ENCODE data around the gene TEX2. TPM values are rescaled to one million over a fixed set of nuclear protein-coding genes. Genes with fewer than 3 reads are reported as not detected.
A peak's percentile ranks its signal among the peaks of the same experiment; 100 is the strongest.
"Not testable (repeated sequence)": the region's sequence is repeated elsewhere in the genome, so short reads cannot be mapped to it uniquely, and the experiment has no call there.

The TEX2 gene
- total RNA-seq, 1 experiment from 2014 or later: 29.6 TPM

- in situ Hi-C loops (cut with HindIII; ENCODE audit: low pct_unique_long_range_greater_than_20kb, low sequenced_read_pairs): no loop called here
- no peak for DNase-seq (ENCODE audit: low read depth, low spot score)
Measured at GRCh38 chr17:64200080-64201032, 62.7 kb downstream of the TEX2 start.

GRCh38 chr17:64198331-64199090, 64.5 kb downstream of the TEX2 start:
- in situ Hi-C loops (cut with HindIII; ENCODE audit: low pct_unique_long_range_greater_than_20kb, low sequenced_read_pairs): no loop called here
- no peak for DNase-seq (ENCODE audit: low read depth, low spot score)

- no peak for DNase-seq (ENCODE audit: low read depth, low spot score)
- in situ Hi-C loops (cut with HindIII; ENCODE audit: low pct_unique_long_range_greater_than_20kb, low sequenced_read_pairs): no loop called here
Measured at GRCh38 chr17:64196601-64197000, 66.5 kb downstream of the TEX2 start.

GRCh38 chr17:64193561-64193960, 69.5 kb downstream of the TEX2 start:
- in situ Hi-C loops (cut with HindIII; ENCODE audit: low pct_unique_long_range_greater_than_20kb, low sequenced_read_pairs): no loop called here
- DNase-seq (ENCODE audit: low read depth, low spot score): no peak

GRCh38 chr17:64192589-64192988, 70.5 kb downstream of the TEX2 start:
- peak; percentile 87 for DNase-seq (ENCODE audit: low read depth, low spot score)
- in situ Hi-C loops (cut with HindIII; ENCODE audit: low pct_unique_long_range_greater_than_20kb, low sequenced_read_pairs): no loop called here

GRCh38 chr17:64190472-64190871, 72.6 kb downstream of the TEX2 start:
- in situ Hi-C loops (cut with HindIII; ENCODE audit: low pct_unique_long_range_greater_than_20kb, low sequenced_read_pairs): no loop called here
- no peak for DNase-seq (ENCODE audit: low read depth, low spot score)

GRCh38 chr17:64188088-64188487, 75.0 kb downstream of the TEX2 start:
- in situ Hi-C loops (cut with HindIII; ENCODE audit: low pct_unique_long_range_greater_than_20kb, low sequenced_read_pairs): no loop called here
- DNase-seq (ENCODE audit: low read depth, low spot score): no peak

GRCh38 chr17:64187093-64187895, 75.8 kb downstream of the TEX2 start:
- in situ Hi-C loops (cut with HindIII; ENCODE audit: low pct_unique_long_range_greater_than_20kb, low sequenced_read_pairs): no loop called here
- DNase-seq (ENCODE audit: low read depth, low spot score): no peak

GRCh38 chr17:64186171-64187092, 76.6 kb downstream of the TEX2 start:
- in situ Hi-C loops (cut with HindIII; ENCODE audit: low pct_unique_long_range_greater_than_20kb, low sequenced_read_pairs): no loop called here
- no peak for DNase-seq (ENCODE audit: low read depth, low spot score)

GRCh38 chr17:64185557-64185956, 77.5 kb downstream of the TEX2 start:
- DNase-seq (ENCODE audit: low read depth, low spot score); in situ Hi-C loops (cut with HindIII; ENCODE audit: low pct_unique_long_range_greater_than_20kb, low sequenced_read_pairs): not testable (repeated sequence)

GRCh38 chr17:64185101-64185500, 78.0 kb downstream of the TEX2 start:
- in situ Hi-C loops (cut with HindIII; ENCODE audit: low pct_unique_long_range_greater_than_20kb, low sequenced_read_pairs): no loop called here

GRCh38 chr17:64183815-64184214, 79.2 kb downstream of the TEX2 start:
- in situ Hi-C loops (cut with HindIII; ENCODE audit: low pct_unique_long_range_greater_than_20kb, low sequenced_read_pairs): no loop called here
- no peak for DNase-seq (ENCODE audit: low read depth, low spot score)

More at GRCh38 chr17:64185101-64185500, 78.0 kb downstream of the TEX2 start:
- DNase-seq (ENCODE audit: low read depth, low spot score): no peak

- DNase-seq (ENCODE audit: low read depth, low spot score): no peak
- in situ Hi-C loops (cut with HindIII; ENCODE audit: low pct_unique_long_range_greater_than_20kb, low sequenced_read_pairs): no loop called here
Measured at GRCh38 chr17:64182325-64183012, 80.6 kb downstream of the TEX2 start.

- DNase-seq (ENCODE audit: low read depth, low spot score): no peak
- in situ Hi-C loops (cut with HindIII; ENCODE audit: low pct_unique_long_range_greater_than_20kb, low sequenced_read_pairs): no loop called here
Measured at GRCh38 chr17:64180089-64181073, 82.7 kb downstream of the TEX2 start.

GRCh38 chr17:64179024-64179423, 84.0 kb downstream of the TEX2 start:
- DNase-seq (ENCODE audit: low read depth, low spot score); in situ Hi-C loops (cut with HindIII; ENCODE audit: low pct_unique_long_range_greater_than_20kb, low sequenced_read_pairs): not testable (repeated sequence)
